Thyroid gland (tissue), 4 donors: ENCODE data around the gene LYPD6.

Source experiments
- CTCF ChIP-seq, 6 experiments: fragments of 200-600 bp in 3 of 6; fragments of 450-650 bp in 3 of 6; sonication (generic) in 3 of 6; IDR thresholded peaks; one replicate each; pipeline ENCODE4 v1.5.1; 2016 to 2019; ENCODE audit warnings: antibody characterized with exemption in 6 of 6, mild to moderate bottlenecking in 2 of 6, inconsistent platforms in 1 of 6, moderate library complexity in 1 of 6
- POLR2A ChIP-seq, 2 donors: fragments of 450-650 bp; IDR thresholded peaks; one replicate each; pipeline ENCODE4 v1.6.1; 2017; ENCODE audit warnings: antibody characterized with exemption in 2 of 2, mild to moderate bottlenecking in 2 of 2, moderate library complexity in 1 of 2

DNA sequence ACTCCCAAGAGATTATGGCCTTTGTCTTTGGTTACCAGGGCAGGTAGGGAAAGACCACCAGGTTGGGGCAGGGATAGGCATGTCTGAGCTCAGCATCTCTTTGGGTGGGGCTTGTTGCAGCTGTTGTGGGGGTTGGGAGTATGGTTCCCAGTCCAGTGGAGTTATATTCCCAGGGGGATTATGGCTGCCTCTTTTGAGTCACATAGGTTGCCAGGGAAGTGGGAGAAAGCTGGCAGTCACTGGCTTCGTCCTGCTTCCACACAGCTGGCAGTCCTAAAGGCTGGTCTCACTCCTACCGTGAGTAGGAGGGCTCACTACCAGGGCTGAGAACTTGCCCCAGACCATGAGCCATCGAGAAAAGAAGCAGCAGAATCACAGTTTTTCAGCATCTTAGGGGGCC is 79.1 kb downstream of the LYPD6 start:
- no peak for TF ChIP-seq CTCF (IDR thresholded peaks at IDR 0.05)
- no peak for TF ChIP-seq POLR2A (IDR thresholded peaks at IDR 0.05)
